ENCODE data around the gene CD276.

Gene CD276

GRCh38 chr15:73737535-73737934 lies 53.4 kb downstream of the CD276 start:
- Mint-ChIP-seq H3K27me3 (peaks cover 8% of the 10 kb centered on the region), H3K27ac (no peak overlapping the region), H3K36me3 (no peaks in the 10 kb centered on the region), H3K4me3 (no peak overlapping the region), H3K4me1 (no peaks in the 10 kb centered on the region), H3K9me3 (no peaks in the 10 kb centered on the region)
- ATAC-seq (ENCODE audit: low read depth) (no peak), DNase-seq (ENCODE audit: low spot score in 2 of 2) (no peak)

- Mint-ChIP-seq H3K36me3 (no peaks in the 10 kb centered on the region), H3K4me3 (no peak overlapping the region), H3K4me1 (no peaks in the 10 kb centered on the region), H3K9me3 (no peaks in the 10 kb centered on the region), H3K27me3 (peaks cover 12% of the 10 kb centered on the region), H3K27ac (no peak overlapping the region)
- no peak for ATAC-seq (ENCODE audit: low read depth)
- DNase-seq (ENCODE audit: low spot score in 2 of 2), result no peak
These were observed 56.2 kb downstream of the CD276 start for GRCh38 chr15:73740152-73741048.

- Mint-ChIP-seq H3K4me3 (no peak overlapping the region), H3K9me3 (no peaks in the 10 kb centered on the region), H3K27ac (no peak overlapping the region), H3K36me3 (no peaks in the 10 kb centered on the region), H3K27me3 (peaks cover 10% of the 10 kb centered on the region), H3K4me1 (no peaks in the 10 kb centered on the region)
- ATAC-seq (ENCODE audit: low read depth) (no peak), DNase-seq (ENCODE audit: low spot score in 2 of 2) (no peak)
These were observed 57.2 kb downstream of the CD276 start for GRCh38 chr15:73741321-73741836.

- ATAC-seq (ENCODE audit: low read depth), result no peak
- Mint-ChIP-seq H3K36me3 (no peaks in the 10 kb centered on the region), H3K4me1 (no peaks in the 10 kb centered on the region), H3K27me3 (peaks cover 17% of the 10 kb centered on the region), H3K4me3 (no peak overlapping the region), H3K9me3 (no peaks in the 10 kb centered on the region), H3K27ac (no peak overlapping the region)
- no peak for DNase-seq (ENCODE audit: low spot score in 2 of 2)
These were observed 60.1 kb downstream of the CD276 start for GRCh38 chr15:73744293-73744692.

- ATAC-seq (ENCODE audit: low read depth) (no peak), DNase-seq (ENCODE audit: low spot score in 2 of 2) (no peak)
- Mint-ChIP-seq H3K4me3 (no peak overlapping the region), H3K4me1 (no peaks in the 10 kb centered on the region), H3K27me3 (peaks cover 17% of the 10 kb centered on the region), H3K27ac (no peak overlapping the region), H3K9me3 (no peaks in the 10 kb centered on the region), H3K36me3 (no peaks in the 10 kb centered on the region)
These were observed 60.9 kb downstream of the CD276 start for GRCh38 chr15:73745073-73745472.

GRCh38 chr15:73746261-73746660 lies 62.1 kb downstream of the CD276 start:
- Mint-ChIP-seq H3K4me3 (no peak overlapping the region), H3K27me3 (peaks cover 17% of the 10 kb centered on the region), H3K36me3 (no peaks in the 10 kb centered on the region), H3K4me1 (no peaks in the 10 kb centered on the region), H3K9me3 (no peaks in the 10 kb centered on the region), H3K27ac (no peak overlapping the region)
- DNase-seq (ENCODE audit: low spot score in 2 of 2), result no peak
- ATAC-seq (ENCODE audit: low read depth), result no peak

- Mint-ChIP-seq H3K36me3 (no peaks in the 10 kb centered on the region), H3K27me3 (peaks cover 18% of the 10 kb centered on the region), H3K4me1 (no peaks in the 10 kb centered on the region), H3K4me3 (no peak overlapping the region), H3K27ac (no peak overlapping the region), H3K9me3 (no peaks in the 10 kb centered on the region)
- DNase-seq (ENCODE audit: low spot score in 2 of 2) (no peak), ATAC-seq (ENCODE audit: low read depth) (no peak)
These were observed 62.7 kb downstream of the CD276 start for GRCh38 chr15:73746883-73747282.

GRCh38 chr15:73747847-73748590 lies 63.8 kb downstream of the CD276 start:
- DNase-seq (ENCODE audit: low spot score in 2 of 2) (no peak), ATAC-seq (ENCODE audit: low read depth) (no peak)
- peaks cover 17% of the 10 kb centered on the region for H3K27me3 Mint-ChIP-seq
- no peaks in the 10 kb centered on the region for H3K36me3 Mint-ChIP-seq
- H3K9me3 Mint-ChIP-seq, result no peaks in the 10 kb centered on the region
- H3K4me3 Mint-ChIP-seq, result no peak overlapping the region
- no peak overlapping the region for H3K27ac Mint-ChIP-seq
- no peaks in the 10 kb centered on the region for H3K4me1 Mint-ChIP-seq

GRCh38 chr15:73748730-73749129 lies 64.5 kb downstream of the CD276 start:
- Mint-ChIP-seq H3K36me3 (no peaks in the 10 kb centered on the region), H3K4me3 (no peak overlapping the region), H3K27ac (no peak overlapping the region), H3K9me3 (no peaks in the 10 kb centered on the region), H3K27me3 (peaks cover 20% of the 10 kb centered on the region), H3K4me1 (no peaks in the 10 kb centered on the region)
- no peak for ATAC-seq (ENCODE audit: low read depth)
- no peak for DNase-seq (ENCODE audit: low spot score in 2 of 2)

- H3K9me3 Mint-ChIP-seq, result no peaks in the 10 kb centered on the region
- H3K4me3 Mint-ChIP-seq, result no peak overlapping the region
- DNase-seq (ENCODE audit: low spot score in 2 of 2) (no peak), ATAC-seq (ENCODE audit: low read depth) (no peak)
- H3K27ac Mint-ChIP-seq, result no peak overlapping the region
- peaks cover 25% of the 10 kb centered on the region for H3K27me3 Mint-ChIP-seq
- no peaks in the 10 kb centered on the region for H3K4me1 Mint-ChIP-seq
- H3K36me3 Mint-ChIP-seq, result no peaks in the 10 kb centered on the region
These were observed 65.3 kb downstream of the CD276 start for GRCh38 chr15:73749533-73749932.

GRCh38 chr15:73749971-73750370 lies 65.8 kb downstream of the CD276 start:
- Mint-ChIP-seq H3K27me3 (peaks cover 26% of the 10 kb centered on the region), H3K9me3 (no peaks in the 10 kb centered on the region), H3K4me1 (no peaks in the 10 kb centered on the region), H3K4me3 (no peak overlapping the region), H3K27ac (no peak overlapping the region), H3K36me3 (no peaks in the 10 kb centered on the region)
- ATAC-seq (ENCODE audit: low read depth) (no peak), DNase-seq (ENCODE audit: low spot score in 2 of 2) (no peak)

- Mint-ChIP-seq H3K27ac (no peak overlapping the region), H3K27me3 (peaks cover 23% of the 10 kb centered on the region), H3K36me3 (no peaks in the 10 kb centered on the region), H3K9me3 (no peaks in the 10 kb centered on the region), H3K4me1 (no peaks in the 10 kb centered on the region), H3K4me3 (no peak overlapping the region)
- DNase-seq (ENCODE audit: low spot score in 2 of 2) (no peak), ATAC-seq (ENCODE audit: low read depth) (no peak)
These were observed 66.3 kb downstream of the CD276 start for GRCh38 chr15:73750438-73750837.

GRCh38 chr15:73750951-73751350 lies 66.8 kb downstream of the CD276 start:
- DNase-seq (ENCODE audit: low spot score in 2 of 2), result no peak
- Mint-ChIP-seq H3K9me3 (no peaks in the 10 kb centered on the region), H3K4me3 (no peak overlapping the region), H3K27me3 (peaks cover 27% of the 10 kb centered on the region), H3K36me3 (no peaks in the 10 kb centered on the region), H3K4me1 (no peaks in the 10 kb centered on the region), H3K27ac (no peak overlapping the region)
- no peak for ATAC-seq (ENCODE audit: low read depth)

GRCh38 chr15:73751511-73751898 lies 67.3 kb downstream of the CD276 start:
- no peak for DNase-seq (ENCODE audit: low spot score in 2 of 2)
- Mint-ChIP-seq H3K9me3 (no peaks in the 10 kb centered on the region), H3K27me3 (peaks cover 30% of the 10 kb centered on the region), H3K36me3 (no peaks in the 10 kb centered on the region), H3K4me1 (no peaks in the 10 kb centered on the region), H3K4me3 (peak overlapping the region; percentile 60), H3K27ac (no peak overlapping the region)
- ATAC-seq (ENCODE audit: low read depth), result no peak
